Chondrocyte (in vitro differentiated cells): ENCODE results near the gene GP1BB. TPM values are rescaled to one million over a fixed set of nuclear protein-coding genes. Genes with fewer than 3 reads are reported as not detected.

Experiments
- DNase-seq: peaks from one replicate; pipeline ENCODE4 v3.0.0; 2021; ENCODE audit warnings: mixed read lengths, low spot score
- H3K27ac Mint-ChIP-seq: one replicate; pipeline ENCODE4 v1.8.0; 2021; ENCODE audit warnings: mild to moderate bottlenecking, moderate library complexity, mixed read lengths; ENCODE audit not compliant: unreplicated experiment
- H3K27me3 Mint-ChIP-seq: 2 replicates; pipeline ENCODE4 v1.8.0; 2021; ENCODE audit warnings: low read depth, mixed read lengths
- H3K36me3 Mint-ChIP-seq: 2 replicates; pipeline ENCODE4 v1.8.0; 2021; ENCODE audit warnings: low read depth, mixed read lengths
- H3K4me1 Mint-ChIP-seq: 2 replicates; pipeline ENCODE4 v1.8.0; 2021; ENCODE audit warnings: low read depth, mild to moderate bottlenecking, mixed read lengths
- H3K4me3 Mint-ChIP-seq: one replicate; pipeline ENCODE4 v1.8.0; 2021; ENCODE audit warnings: mild to moderate bottlenecking, moderate library complexity, mixed read lengths; ENCODE audit not compliant: unreplicated experiment
- H3K9me3 Mint-ChIP-seq: 2 replicates; pipeline ENCODE4 v1.8.0; 2021; ENCODE audit warnings: low read depth, mixed read lengths
- total RNA-seq: library from RNA; stranded (reverse); gene quantifications from 3 replicates; pipeline ENCODE4 v1.2.1, GENCODE V29; 2021
- TF ChIP-seq, protein P1 (sequence below): fragments of 200-600 bp; sonication (generic); IDR thresholded peaks from 2 replicates; pipeline ENCODE4 v1.5.0; 2021; ENCODE audit warnings: antibody characterized with exemption, mild to moderate bottlenecking, moderate library complexity

The GP1BB gene
- total RNA-seq, 1 donor from 2014 or later = 56.0 TPM

DNA sequence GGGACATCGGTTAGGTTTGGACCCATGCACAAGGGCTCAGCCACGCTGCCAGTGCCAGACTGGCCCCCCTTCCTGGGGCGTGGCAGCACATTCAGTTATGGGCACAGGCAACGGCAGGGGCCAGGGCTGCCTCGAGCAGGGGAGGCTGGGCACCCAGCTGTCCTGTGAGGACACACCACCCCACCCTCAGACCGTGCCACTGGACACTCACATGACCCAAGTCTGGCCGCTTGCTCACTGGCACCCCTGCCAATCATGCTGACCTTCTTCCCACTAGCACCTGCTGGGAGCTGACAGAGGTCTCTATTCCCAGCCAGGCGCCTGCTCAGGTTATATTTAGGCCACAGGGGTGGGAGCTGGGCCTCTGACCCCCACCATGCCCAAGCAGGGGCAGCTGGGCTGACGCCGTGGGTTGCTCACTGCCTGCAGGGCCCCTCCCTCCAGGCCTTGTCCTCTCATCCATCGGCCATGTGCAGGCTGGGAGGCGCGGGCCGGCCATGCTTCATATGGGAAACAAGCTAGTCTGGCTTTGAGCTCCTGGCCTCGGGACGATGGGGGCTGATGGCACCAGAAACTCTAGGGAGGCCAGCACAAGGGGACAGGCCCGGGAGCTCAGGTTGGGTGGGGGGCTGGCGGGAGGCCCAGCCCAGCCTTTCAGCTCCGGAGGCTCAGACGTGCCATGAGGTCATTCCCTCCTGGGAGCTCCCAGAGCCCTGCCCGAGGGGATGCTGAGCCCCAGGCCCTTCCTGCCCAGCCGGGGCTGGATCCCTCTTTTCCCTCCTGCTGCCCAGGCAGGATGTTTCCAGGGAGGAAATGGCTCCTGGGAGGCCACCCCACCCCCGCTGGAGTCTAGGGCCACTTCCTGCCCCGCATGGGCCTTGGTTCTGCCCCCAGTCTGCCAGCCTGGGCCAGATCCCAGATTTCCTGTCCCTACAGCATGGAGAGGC, 22.1 kb downstream of the GP1BB start:
- Mint-ChIP-seq H3K36me3 (no peaks in the 10 kb centered on the region), H3K4me1 (peaks cover 3% of the 10 kb centered on the region), H3K4me3 (no peak overlapping the region), H3K27ac (no peak overlapping the region), H3K27me3 (no peaks in the 10 kb centered on the region), H3K9me3 (no peaks in the 10 kb centered on the region)
- DNase-seq = no peak
- TF ChIP-seq, protein P1, sequence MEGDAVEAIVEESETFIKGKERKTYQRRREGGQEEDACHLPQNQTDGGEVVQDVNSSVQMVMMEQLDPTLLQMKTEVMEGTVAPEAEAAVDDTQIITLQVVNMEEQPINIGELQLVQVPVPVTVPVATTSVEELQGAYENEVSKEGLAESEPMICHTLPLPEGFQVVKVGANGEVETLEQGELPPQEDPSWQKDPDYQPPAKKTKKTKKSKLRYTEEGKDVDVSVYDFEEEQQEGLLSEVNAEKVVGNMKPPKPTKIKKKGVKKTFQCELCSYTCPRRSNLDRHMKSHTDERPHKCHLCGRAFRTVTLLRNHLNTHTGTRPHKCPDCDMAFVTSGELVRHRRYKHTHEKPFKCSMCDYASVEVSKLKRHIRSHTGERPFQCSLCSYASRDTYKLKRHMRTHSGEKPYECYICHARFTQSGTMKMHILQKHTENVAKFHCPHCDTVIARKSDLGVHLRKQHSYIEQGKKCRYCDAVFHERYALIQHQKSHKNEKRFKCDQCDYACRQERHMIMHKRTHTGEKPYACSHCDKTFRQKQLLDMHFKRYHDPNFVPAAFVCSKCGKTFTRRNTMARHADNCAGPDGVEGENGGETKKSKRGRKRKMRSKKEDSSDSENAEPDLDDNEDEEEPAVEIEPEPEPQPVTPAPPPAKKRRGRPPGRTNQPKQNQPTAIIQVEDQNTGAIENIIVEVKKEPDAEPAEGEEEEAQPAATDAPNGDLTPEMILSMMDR = no peak

DNA sequence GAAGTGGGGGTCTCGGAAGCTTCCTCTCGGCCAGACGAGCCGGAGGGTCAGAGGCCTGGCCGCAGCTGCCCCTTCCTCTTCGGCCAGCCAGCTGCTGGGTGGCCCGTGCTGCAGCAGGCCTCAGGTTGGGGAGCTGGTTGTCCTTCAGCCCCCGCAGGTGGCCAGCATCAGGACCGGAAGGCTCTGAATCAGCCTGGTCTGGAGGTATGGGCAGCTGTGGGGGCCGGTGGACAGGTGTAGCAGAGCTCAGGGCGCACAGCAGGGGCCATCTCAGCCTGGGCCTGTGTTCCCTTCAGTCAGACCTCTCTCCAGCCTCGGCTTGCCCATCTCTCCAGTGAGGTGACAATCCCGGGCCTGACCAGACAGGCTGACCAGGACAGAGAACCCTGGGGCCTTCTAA, 23.4 kb downstream of the GP1BB start:
- Mint-ChIP-seq H3K4me1 (peaks cover 9% of the 10 kb centered on the region), H3K27ac (no peak overlapping the region), H3K9me3 (no peaks in the 10 kb centered on the region), H3K4me3 (no peak overlapping the region), H3K36me3 (no peaks in the 10 kb centered on the region), H3K27me3 (no peaks in the 10 kb centered on the region)
- TF ChIP-seq, protein P1 = no peak
- no peak for DNase-seq

DNA sequence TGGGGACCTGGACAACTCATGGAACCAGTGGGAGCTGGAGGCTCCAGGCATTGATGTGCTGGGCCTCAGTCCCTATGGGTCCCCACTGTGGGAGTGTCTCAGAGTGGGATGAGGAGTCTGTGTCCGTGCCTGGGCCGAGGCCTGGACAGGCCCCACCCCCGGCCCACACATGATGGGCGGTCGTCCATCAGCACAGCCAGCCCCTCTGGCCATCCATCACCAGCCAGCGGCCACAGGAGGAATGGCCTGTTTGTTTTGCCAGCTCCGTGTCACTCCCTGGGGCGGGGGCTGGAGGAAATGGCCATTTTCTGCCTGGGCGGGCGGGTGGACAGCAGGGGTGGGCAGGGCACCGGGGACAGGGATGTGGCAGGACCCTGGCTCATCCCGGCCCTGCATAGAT, 24.2 kb downstream of the GP1BB start:
- Mint-ChIP-seq H3K4me1 (peaks cover 9% of the 10 kb centered on the region), H3K36me3 (no peaks in the 10 kb centered on the region), H3K9me3 (no peaks in the 10 kb centered on the region), H3K4me3 (no peak overlapping the region), H3K27me3 (no peaks in the 10 kb centered on the region), H3K27ac (no peak overlapping the region)
- TF ChIP-seq, protein P1 = no peak
- DNase-seq = no peak

DNA sequence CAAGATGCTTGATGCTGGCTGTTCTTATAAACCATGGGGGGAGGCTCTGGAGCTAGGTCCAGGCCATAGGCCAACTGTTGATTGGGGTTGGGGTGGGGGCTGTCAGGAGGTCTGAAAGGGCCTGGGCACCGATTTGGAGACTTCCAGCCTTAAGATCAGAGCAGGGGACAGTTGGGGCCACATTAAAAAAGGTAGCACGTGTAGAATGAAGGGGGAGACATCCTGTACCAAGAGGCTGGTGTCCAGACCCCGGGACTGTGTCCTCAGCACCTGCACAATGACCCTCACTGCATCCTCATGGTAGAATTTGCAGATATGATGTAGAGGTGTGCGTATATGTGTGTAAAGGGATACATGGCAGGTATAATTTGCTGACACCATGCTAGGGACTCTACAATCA, 24.8 kb downstream of the GP1BB start:
- no peaks in the 10 kb centered on the region for H3K36me3 Mint-ChIP-seq
- H3K9me3 Mint-ChIP-seq = no peaks in the 10 kb centered on the region
- TF ChIP-seq, protein P1 = no peak
- no peak overlapping the region for H3K4me3 Mint-ChIP-seq
- H3K27me3 Mint-ChIP-seq = no peaks in the 10 kb centered on the region
- no peak overlapping the region for H3K27ac Mint-ChIP-seq
- DNase-seq = no peak
- H3K4me1 Mint-ChIP-seq = peaks cover 9% of the 10 kb centered on the region

DNA sequence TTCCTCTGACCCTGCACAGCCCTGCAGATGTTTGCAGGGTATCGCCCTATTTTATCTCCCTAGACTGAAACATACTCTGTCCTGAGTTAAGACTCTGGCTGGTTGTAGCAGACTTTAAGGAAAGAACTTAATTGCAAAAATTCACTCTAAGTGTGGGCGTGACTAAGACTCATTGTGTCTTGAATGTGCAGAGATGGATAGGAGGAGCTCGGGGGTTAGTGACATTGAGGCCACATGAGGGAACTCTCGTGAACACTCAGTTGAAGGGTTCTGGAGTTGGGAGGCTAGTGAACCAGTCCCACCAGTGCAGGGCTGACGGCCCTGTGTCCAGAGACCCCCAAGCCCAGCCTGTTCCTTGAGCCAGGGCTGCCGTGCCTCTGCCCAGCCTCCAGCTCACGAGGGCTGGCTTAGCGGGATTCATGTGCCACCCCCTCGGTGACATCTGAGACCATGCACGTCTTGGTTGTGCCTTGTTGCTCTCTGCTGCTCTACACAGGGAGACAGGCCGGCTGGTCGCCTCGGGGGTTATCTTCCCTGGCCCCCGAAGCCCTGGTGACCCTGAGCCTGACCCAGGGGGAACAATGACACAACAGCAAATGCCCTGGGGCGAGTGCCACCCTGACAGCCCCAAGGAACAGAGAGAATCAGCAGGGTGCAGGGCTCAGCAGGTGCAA, 25.8 kb downstream of the GP1BB start:
- peaks cover 9% of the 10 kb centered on the region for H3K4me1 Mint-ChIP-seq
- peaks cover 2% of the 10 kb centered on the region for H3K27me3 Mint-ChIP-seq
- TF ChIP-seq, protein P1 = no peak
- H3K27ac Mint-ChIP-seq = no peak overlapping the region
- no peaks in the 10 kb centered on the region for H3K9me3 Mint-ChIP-seq
- no peak for DNase-seq
- H3K36me3 Mint-ChIP-seq = no peaks in the 10 kb centered on the region
- H3K4me3 Mint-ChIP-seq = no peak overlapping the region
